NT2/D1 (cell line): ENCODE data around the gene RSPH3.

Experiments used
- SUZ12 ChIP-seq: IDR thresholded peaks from 2 replicates; pipeline ENCODE4 v1.6.1; 2011; ENCODE audit not compliant: insufficient read length, insufficient read depth; ENCODE audit errors: extremely low read depth
- YY1 ChIP-seq: IDR thresholded peaks from 2 replicates; pipeline ENCODE4 v1.6.1; 2011; ENCODE audit not compliant: insufficient read length, insufficient read depth
- ZNF274 ChIP-seq: IDR thresholded peaks from 2 replicates; pipeline ENCODE4 v1.6.1; 2011; ENCODE audit warnings: mild to moderate bottlenecking, low read depth, low read length

DNA sequence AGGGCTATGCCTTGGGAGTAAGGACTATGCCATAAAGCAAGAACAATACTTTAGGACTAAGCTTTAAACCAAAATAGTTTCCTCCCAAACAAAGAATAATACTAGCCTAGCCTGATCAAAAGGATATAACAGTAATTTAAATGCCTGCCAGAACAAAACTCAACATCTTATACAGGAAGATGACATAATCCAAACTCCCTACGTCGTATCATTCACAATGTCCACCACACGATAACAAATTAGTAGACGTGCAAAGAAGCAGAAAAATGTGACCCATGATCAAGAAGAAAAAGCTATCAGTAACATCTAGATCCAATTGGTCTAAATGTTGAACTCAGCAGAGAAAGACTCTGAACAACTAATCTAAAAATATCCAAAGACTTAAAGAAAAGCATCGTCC lies 65.8 kb downstream of the RSPH3 start:
- TF ChIP-seq ZNF274 (no peak), YY1 (no peak), SUZ12 (no peak)
